Osteoblast (primary cell): ENCODE measurements around the gene FHIT. TPM values are rescaled to one million over a fixed set of nuclear protein-coding genes. Genes with fewer than 3 reads are reported as not detected.

Experiments
- DNase-seq: peaks from one replicate; pipeline ENCODE4 v3.0.0; 2011; ENCODE audit warnings: low spot score, mixed read lengths; ENCODE audit not compliant: insufficient read length; ENCODE audit errors: missing footprints
- H2AFZ ChIP-seq: 2 replicates; pipeline ENCODE4 v1.6.0; 2011; ENCODE audit warnings: mild to moderate bottlenecking, low read length
- H3K27ac ChIP-seq: 2 replicates; pipeline ENCODE4 v1.5.1; 2011; ENCODE audit warnings: mild to moderate bottlenecking, low read depth, low read length, moderate library complexity
- H3K27me3 ChIP-seq: 2 replicates; pipeline ENCODE4 v1.6.0; 2012; ENCODE audit warnings: mild to moderate bottlenecking, control low read depth, inconsistent platforms, low read length, moderate library complexity; ENCODE audit not compliant: insufficient read depth
- H3K36me3 ChIP-seq: 2 replicates; pipeline ENCODE4 v1.5.1; 2011; ENCODE audit warnings: mild to moderate bottlenecking, low read length, control low read depth, moderate library complexity; ENCODE audit not compliant: insufficient read depth
- H3K4me1 ChIP-seq: 2 replicates; pipeline ENCODE4 v1.5.1; 2011; ENCODE audit warnings: mild to moderate bottlenecking, low read length, control low read depth, moderate library complexity; ENCODE audit not compliant: insufficient read depth
- H3K4me2 ChIP-seq: 2 replicates; pipeline ENCODE4 v1.6.0; 2011; ENCODE audit warnings: mild to moderate bottlenecking, low read length; ENCODE audit not compliant: insufficient read depth
- H3K4me3 ChIP-seq: fragments of 200-600 bp; sonication (generic); 3 replicates; pipeline ENCODE4 v1.5.1; 2012; ENCODE audit warnings: mild to moderate bottlenecking, low read length, inconsistent platforms; ENCODE audit not compliant: insufficient read depth
- H3K79me2 ChIP-seq: 2 replicates; pipeline ENCODE4 v1.6.0; 2012; ENCODE audit warnings: mild to moderate bottlenecking, low read length, control low read depth, inconsistent platforms; ENCODE audit not compliant: insufficient read depth
- H3K9me3 ChIP-seq: 2 replicates; pipeline ENCODE4 v1.5.1; 2011; ENCODE audit warnings: low read depth, low read length, control low read depth
- H4K20me1 ChIP-seq: 2 replicates; pipeline ENCODE4 v1.6.0; 2012; ENCODE audit warnings: mild to moderate bottlenecking, low read length, control low read depth; ENCODE audit not compliant: insufficient read depth
- CTCF ChIP-seq: IDR thresholded peaks from 2 replicates; pipeline ENCODE4 v1.5.1; 2011; ENCODE audit warnings: mild to moderate bottlenecking, low read depth, low read length, moderate library complexity; ENCODE audit errors: extremely low read depth
- total RNA-seq: library from RNA; depleted of rRNA; stranded (reverse); fragments of >200 nt; gene quantifications from 2 replicates; pipeline ENCODE4 v1.2.3, GENCODE V29; 2012

FHIT gene
- total RNA-seq, 1 donor, result 3.3 TPM

- Histone ChIP-seq H3K9me3 (no peaks in the 10 kb centered on the region), H3K27ac (no peak overlapping the region), H3K27me3 (no peaks in the 10 kb centered on the region), H4K20me1 (no peaks in the 10 kb centered on the region), H3K4me2 (no peak overlapping the region), H2AFZ (no peak overlapping the region), H3K4me3 (no peak overlapping the region), H3K79me2 (no peaks in the 10 kb centered on the region), H3K4me1 (peaks cover 10% of the 10 kb centered on the region), H3K36me3 (no peaks in the 10 kb centered on the region)
- no peak for TF ChIP-seq CTCF
- DNase-seq, result no peak
Observed at GRCh38 chr3:60737633-60738399, 513.4 kb downstream of the FHIT start.

- H4K20me1 ChIP-seq, result no peaks in the 10 kb centered on the region
- no peaks in the 10 kb centered on the region for H3K27me3 ChIP-seq
- no peaks in the 10 kb centered on the region for H3K79me2 ChIP-seq
- DNase-seq, result no peak
- no peak for TF ChIP-seq CTCF
- no peaks in the 10 kb centered on the region for H3K9me3 ChIP-seq
- H3K4me2 ChIP-seq, result no peak overlapping the region
- H3K27ac ChIP-seq, result no peak overlapping the region
- H3K36me3 ChIP-seq, result no peaks in the 10 kb centered on the region
- H2AFZ ChIP-seq, result no peak overlapping the region
- no peak overlapping the region for H3K4me3 ChIP-seq
- no peaks in the 10 kb centered on the region for H3K4me1 ChIP-seq
Observed at GRCh38 chr3:60730371-60730770, 520.9 kb downstream of the FHIT start.

GRCh38 chr3:60729056-60729455 is 522.2 kb downstream of the FHIT start:
- no peak for DNase-seq
- Histone ChIP-seq H3K4me1 (no peaks in the 10 kb centered on the region), H3K9me3 (no peaks in the 10 kb centered on the region), H3K4me2 (no peak overlapping the region), H3K79me2 (no peaks in the 10 kb centered on the region), H3K27me3 (no peaks in the 10 kb centered on the region), H3K36me3 (no peaks in the 10 kb centered on the region), H3K4me3 (no peak overlapping the region), H2AFZ (no peak overlapping the region), H4K20me1 (no peaks in the 10 kb centered on the region), H3K27ac (no peak overlapping the region)
- TF ChIP-seq CTCF, result no peak

GRCh38 chr3:60728006-60728405 is 523.2 kb downstream of the FHIT start:
- Histone ChIP-seq H3K4me2 (no peak overlapping the region), H3K9me3 (no peaks in the 10 kb centered on the region), H3K4me3 (no peak overlapping the region), H3K4me1 (no peaks in the 10 kb centered on the region), H4K20me1 (no peaks in the 10 kb centered on the region), H2AFZ (no peak overlapping the region), H3K27me3 (no peaks in the 10 kb centered on the region), H3K36me3 (no peaks in the 10 kb centered on the region), H3K79me2 (no peaks in the 10 kb centered on the region), H3K27ac (no peak overlapping the region)
- DNase-seq, result peak; percentile 71
- no peak for TF ChIP-seq CTCF
